ENCODE data around the gene P4HA2. TPM values are rescaled to one million over a fixed set of nuclear protein-coding genes. Genes with fewer than 3 reads are reported as not detected.

The P4HA2 gene
- total and polyA plus RNA-seq, 2 of the 13 experiments (the other 11 are each of a cell fraction or from before 2014, with no cell fraction given), result 37.7 to 126 TPM

- TF ChIP-seq HIC2 (CRISPR knock-in tag; IDR thresholded peaks at IDR 0.05; ENCODE audit: low read depth) (no peak), SMAD3 (CRISPR knock-in tag; IDR thresholded peaks at IDR 0.05) (no peak), KLF15 (CRISPR knock-in tag; IDR thresholded peaks at IDR 0.05; ENCODE audit: borderline replicate concordance) (no peak), ZNF766 (CRISPR knock-in tag; IDR thresholded peaks at IDR 0.05; ENCODE audit: borderline replicate concordance) (peak; percentile 60; the same call in 1 of the 2 replicates), NFE2L2 (IDR thresholded peaks at IDR 0.05; ENCODE audit: low read length) (no peak), MATR3 (CRISPR knock-in tag; IDR thresholded peaks at IDR 0.05) (no peak), AKAP8 (CRISPR knock-in tag; IDR thresholded peaks at IDR 0.05) (no peak), NR2C2 (CRISPR knock-in tag; IDR thresholded peaks at IDR 0.05; ENCODE audit: borderline replicate concordance) (peak; percentile 45; the same call in 1 of the 2 replicates), PLRG1 (conservative IDR thresholded peaks at IDR 0.05) (no peak), ATF1 (CRISPR knock-in tag; IDR thresholded peaks at IDR 0.05) (no peak), ISX (CRISPR knock-in tag; conservative IDR thresholded peaks at IDR 0.05) (0 out of 2 replicates have a peak, but pooled peaks have one; percentile 60), HES4 (CRISPR knock-in tag; IDR thresholded peaks at IDR 0.05; ENCODE audit: borderline replicate concordance) (peak; percentile 73; the same call in 1 of the 2 replicates), DZIP1 (CRISPR knock-in tag; IDR thresholded peaks at IDR 0.05) (peak; percentile 82), ZNF24 (IDR thresholded peaks at IDR 0.05) (no peak), GLMP (CRISPR knock-in tag; IDR thresholded peaks at IDR 0.05; ENCODE audit: borderline replicate concordance) (no peak), ZNF704 (CRISPR knock-in tag; IDR thresholded peaks at IDR 0.05; ENCODE audit: borderline replicate concordance) (0 out of 2 replicates have a peak, but pooled peaks have one; percentile 84), SYNCRIP (IDR thresholded peaks at IDR 0.05; ENCODE audit: insufficient read depth, low read depth, low read length) (no peak), MLLT10 (CRISPR knock-in tag; IDR thresholded peaks at IDR 0.05) (no peak), HOXD1 (CRISPR knock-in tag; IDR thresholded peaks at IDR 0.05) (no peak), NFKBIZ (CRISPR knock-in tag; IDR thresholded peaks at IDR 0.05) (0 out of 2 replicates have a peak, but pooled peaks have one; percentile 31), ZNF775 (CRISPR knock-in tag; IDR thresholded peaks at IDR 0.05; ENCODE audit: borderline replicate concordance) (no peak)
- TF ChIP-seq, protein P1, sequence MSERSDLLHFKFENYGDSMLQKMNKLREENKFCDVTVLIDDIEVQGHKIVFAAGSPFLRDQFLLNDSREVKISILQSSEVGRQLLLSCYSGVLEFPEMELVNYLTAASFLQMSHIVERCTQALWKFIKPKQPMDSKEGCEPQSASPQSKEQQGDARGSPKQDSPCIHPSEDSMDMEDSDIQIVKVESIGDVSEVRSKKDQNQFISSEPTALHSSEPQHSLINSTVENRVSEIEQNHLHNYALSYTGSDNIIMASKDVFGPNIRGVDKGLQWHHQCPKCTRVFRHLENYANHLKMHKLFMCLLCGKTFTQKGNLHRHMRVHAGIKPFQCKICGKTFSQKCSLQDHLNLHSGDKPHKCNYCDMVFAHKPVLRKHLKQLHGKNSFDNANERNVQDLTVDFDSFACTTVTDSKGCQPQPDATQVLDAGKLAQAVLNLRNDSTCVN (CRISPR knock-in tag; IDR thresholded peaks at IDR 0.05; ENCODE audit: borderline replicate concordance), result no peak
Observed at GRCh38 chr5:132227485-132228240, at the start of gene P4HA2 (continued).
